HL-60/S4 (cell line): Measurements from ENCODE around the gene F3.

ENCODE experiments used
- in situ Hi-C: fragments of 300-500 bp; cut with MboI; formaldehyde crosslinking; loops from 2 replicates; pipeline ENCODE4 v1.14.3; 2022; ENCODE audit warnings: low sequenced_read_pairs

F3 gene

DNA sequence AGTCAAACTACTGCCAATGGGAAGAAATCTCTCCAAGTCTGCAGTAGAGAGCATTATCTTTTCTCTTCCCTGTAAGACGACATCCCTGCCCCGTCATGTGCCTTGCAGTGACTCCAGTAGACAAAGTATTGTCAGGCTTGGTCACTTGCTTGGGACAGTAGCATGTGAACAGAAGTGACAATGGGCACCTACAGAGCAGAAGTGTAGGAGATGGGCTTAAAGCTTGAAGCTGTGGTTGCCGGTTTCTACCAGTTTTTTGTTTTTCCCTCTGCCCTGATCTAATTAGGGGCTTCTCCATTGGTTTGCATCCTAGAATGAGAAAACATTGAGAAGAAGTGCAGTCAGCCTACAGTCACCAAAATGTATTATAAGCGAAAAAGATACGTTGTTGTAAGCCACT is 12.7 kb downstream of the F3 start:
- in situ Hi-C loops = no loop called here

DNA sequence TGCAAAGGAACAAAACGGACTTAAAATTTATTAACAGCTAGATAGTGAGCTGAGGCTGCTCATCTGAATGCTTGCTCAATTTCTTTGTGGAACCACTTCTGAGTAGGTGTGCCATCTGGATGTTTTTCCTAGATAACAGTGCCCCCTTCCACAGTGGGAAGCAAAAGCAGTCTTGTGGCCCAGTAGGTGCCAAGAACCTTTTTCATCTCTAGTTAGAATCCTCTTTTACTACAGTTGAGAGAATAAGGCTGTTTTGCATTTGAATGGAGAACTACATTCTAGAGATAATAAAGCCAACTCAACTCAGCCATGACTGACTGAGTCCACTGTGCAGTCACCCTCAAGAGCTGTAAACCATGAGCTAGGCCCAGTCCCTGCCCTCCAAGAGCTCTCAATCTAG is 13.3 kb downstream of the F3 start:
- in situ Hi-C loops = no loop called here

DNA sequence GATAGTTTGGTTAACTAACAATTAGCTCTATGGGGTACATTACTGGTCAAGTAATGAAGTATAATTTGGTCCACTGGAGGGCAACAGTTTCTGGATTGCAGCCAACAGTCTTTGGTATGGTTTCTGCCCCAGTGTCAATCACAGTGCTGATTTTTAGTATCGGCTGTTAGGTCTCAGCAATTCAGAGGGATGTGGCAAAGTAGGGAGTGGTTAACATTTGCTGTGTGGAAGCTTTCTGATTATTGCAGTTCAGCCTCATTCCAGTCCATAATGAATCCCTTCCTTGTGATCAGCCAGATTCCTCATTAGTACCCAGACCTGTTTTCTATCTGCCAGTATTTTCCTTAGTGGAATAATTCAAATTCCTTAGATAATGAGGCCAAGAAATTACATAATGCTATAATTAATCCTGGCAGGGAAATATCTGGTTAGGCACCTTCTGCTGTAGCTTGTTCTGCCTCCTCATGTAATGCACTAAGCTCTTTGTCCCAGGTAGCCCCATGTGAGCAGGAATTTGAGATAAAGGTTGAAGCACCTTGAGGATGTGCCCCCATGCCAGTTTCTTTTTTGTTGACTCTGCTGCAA is 14.0 kb downstream of the F3 start:
- in situ Hi-C loops = no loop called here

DNA sequence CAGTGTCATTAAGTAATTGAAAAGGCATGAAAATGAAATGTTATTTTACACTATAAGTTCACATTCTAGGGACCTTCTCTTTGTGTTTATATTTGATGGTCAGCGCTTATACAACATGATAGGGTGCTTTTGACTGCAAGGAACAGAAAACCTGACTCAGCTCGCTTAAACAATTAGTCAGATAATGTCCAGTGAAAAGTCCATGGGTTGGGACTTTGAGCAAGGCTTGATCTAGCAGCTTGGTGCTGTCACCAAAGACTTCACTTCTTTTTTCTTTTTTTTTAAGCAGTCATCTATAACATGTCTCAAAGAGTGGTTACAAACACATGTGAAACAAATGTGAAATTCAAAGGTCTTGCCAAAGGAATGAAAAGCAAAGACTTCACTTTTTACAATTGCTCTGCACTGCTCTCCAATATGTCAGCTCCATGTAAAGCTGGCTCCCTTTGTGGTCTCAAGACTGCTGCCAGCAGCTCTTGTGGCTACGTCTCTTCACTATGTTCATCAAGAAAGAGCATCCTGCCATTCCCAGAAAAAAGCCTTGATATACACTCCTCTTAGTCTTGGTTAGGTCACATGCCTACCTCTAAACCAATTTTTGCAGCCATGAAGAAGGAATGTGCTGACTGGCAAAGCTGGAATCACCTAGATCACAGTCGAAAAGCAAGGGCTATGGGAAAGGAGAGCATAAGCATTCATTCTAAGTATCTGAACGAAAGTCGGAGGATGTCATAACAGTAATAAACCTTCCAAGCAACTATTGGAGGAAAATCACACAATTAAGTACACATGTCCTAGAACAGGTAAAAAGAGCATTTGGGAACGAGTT is 15.2 kb downstream of the F3 start:
- in situ Hi-C loops = no loop called here

DNA sequence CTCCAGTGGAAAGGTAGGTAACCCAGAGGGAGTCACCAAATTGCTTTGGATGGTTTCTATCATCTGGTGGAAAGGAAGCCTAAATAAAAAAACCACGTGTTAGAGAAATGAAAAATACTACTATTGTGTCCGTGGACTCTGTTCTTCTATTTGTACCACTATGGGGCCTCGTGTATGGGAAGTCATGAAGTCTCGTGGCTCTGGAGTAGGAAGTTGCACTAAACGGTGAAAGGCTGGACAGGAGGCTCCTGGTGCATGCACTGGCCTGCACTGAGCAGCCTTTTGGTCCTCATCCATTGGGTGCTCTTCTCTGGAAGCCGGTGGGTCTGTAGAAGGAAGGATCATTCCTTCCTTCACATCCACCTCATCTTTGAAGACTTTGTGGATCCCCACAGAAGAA is 17.0 kb downstream of the F3 start:
- in situ Hi-C loops = loop anchor here (5.0 kb wide), 1 partner anchor 278 kb away; no protein-coding TSS in a partner anchor

DNA sequence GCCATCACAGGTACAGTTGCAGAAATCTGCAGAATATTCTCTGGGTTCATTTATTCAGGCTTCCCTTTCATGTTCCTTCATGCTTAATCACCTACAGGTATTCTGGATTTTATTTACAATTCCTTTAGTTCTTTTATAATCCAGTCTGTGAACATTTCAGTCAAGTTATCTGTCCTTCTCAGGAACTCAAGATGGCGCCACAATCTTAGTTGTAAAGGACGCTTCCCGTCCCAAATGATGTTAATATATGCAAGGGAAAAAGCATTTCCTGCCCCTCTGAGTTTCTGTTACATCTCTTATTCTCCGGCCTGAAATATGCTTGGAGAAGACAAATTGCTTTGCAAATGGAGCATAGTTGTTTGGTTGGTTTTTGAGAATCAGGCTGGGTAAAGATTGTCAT is 19.3 kb downstream of the F3 start:
- in situ Hi-C loops = loop anchor here (5.0 kb wide), 1 partner anchor 280 kb away; no protein-coding TSS in a partner anchor

DNA sequence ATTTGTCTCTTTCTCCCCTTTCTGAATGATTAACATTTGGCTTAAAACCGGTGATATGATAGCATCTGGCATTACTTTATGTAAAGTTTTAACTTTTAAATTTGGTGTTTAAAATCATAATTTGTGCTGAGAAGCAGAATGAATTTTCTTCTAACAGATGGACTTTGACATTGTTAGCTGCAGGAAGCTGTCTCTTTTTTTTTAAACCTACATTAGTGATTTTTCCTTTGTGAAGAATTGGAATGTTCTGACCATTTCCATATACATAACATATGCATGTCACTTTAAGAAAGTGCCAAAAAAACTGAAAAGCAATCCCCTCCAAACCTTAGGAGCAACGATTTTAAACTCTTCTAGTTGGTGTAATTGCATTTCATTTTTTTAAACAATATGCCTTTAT is 22.2 kb downstream of the F3 start:
- in situ Hi-C loops = no loop called here

DNA sequence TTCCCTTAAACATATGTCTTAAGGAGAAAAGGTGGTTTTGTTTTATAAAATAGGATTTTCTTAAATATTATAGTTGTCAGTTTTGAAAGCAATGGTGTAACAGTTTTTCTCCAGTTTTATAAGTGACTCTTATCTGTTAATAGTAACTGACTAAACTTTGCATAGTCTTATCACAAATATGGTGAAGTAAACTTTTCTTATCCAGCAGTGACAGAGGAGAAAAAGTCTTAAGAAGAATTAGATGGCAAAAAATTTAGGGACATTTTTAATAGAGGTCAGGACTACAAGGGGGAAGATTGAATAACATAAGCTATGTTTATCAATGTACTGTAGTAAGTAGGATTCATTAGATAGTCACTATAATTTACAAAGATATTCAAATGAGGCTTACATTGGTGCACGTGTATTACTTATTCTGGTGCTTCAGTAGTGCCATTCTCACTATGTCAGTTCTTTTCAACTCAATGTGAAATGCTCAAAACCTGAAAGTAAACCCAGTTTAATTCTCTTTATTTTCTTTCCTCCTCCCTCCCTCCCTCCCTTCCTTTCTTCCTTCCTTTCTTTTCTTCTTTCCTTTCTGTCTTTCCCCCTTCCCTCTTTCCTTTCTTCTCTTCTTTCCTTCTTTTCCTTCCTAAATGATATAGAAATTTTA is 26.1 kb downstream of the F3 start:
- in situ Hi-C loops = no loop called here

DNA sequence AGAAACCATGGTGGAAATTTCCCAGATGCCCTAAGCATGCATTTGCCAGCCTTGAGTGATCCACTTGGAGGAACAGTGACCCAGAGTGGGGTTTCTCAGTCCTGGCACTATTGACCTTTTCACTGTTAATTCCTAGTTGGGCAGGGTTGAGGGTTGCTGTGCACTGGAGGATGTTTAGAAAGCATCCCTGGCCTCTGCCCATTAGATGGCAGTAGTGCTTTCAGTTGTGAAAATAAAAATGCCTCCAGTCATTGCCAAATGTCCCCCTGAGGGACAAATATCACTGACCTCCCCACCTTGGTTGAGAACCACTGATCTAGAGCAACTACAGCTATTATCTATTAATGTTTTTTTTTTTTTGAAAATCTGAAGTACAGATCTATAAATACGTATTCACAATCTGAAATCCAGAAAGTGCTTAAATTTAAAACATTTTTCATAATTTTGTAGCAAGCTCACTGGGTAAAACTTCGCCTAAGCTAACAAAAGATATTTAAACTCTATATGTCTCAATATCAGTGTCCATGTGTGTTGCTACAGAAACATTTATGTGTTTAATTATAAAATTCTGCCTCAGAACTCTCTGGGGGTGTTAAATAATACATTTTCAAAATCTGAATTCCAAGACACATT is 27.3 kb downstream of the F3 start:
- in situ Hi-C loops = no loop called here

DNA sequence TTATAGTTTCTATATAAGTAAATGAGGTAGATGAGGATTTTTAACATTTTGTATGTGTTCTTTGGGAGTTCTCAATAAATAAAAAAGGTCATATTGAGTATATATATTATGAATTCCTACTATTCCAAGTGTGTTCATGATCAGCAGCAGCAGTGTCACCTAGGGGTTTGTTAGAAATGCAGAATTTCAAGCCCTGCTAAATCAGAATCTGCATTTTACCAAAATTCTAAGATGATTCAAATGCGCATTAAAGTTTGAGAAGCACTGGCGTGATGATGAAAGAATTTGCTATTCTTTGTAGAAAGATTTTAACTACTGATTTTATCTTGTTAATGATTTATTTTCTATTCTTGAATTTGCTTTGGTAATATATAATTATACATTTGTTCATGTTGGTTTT is 28.7 kb downstream of the F3 start:
- in situ Hi-C loops = no loop called here

DNA sequence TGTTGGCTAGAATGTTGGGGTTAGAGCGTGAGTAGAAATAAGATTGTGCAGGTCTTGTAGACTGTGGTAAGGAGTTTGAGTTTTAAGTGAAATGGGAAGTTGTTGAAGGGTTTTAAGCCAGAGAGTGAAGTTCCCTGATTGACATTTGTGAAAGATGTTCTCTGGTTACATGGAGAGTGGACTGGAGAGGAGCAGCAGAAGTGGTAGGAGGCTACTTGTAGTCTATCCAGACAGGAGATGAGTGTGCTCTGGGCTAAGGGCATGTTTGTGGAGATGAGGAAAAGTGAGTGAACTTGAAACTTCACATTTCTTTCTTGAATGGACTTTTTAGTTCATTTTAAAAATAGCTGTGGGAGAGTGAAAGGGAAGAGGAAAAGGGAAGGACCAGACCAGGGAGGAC is 37.0 kb downstream of the F3 start:
- in situ Hi-C loops = no loop called here

DNA sequence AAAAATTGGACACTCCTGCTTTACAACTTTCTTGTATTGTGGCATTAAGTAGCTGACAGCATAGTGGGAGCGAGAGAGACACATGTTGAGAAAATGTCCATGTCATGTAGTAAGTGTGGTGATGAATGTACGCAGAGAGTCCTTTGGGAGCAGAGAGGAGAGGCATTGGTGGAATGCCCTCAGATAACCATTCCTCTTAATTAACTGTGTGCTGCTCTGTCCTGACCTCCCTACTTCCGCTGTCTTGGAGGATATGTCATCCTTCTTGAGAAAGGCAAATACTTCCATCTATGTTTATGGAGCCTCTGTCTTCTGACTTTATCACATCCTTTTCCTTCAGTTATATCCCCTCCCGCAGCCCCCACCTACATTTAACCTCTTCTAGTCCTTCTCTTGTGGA is 38.4 kb downstream of the F3 start:
- in situ Hi-C loops = no loop called here

DNA sequence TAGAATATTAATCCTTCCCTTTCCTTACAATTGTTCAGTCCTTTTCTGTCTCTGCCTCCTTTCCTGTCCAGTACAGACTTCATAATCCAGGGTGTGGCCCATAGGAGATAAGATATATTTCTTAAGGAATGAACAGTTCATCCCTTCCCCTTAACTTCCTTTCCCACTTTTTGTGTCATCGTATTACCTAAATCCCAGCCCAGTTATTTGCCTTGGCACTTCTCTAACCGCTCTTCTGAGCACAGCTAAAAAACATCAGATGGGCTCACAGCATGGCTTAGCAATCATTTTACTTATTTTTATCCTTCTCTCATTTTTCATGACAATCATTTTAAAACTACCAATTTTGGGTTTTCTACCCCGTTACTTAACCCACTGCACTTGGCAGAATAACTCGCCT is 39.6 kb downstream of the F3 start:
- in situ Hi-C loops = no loop called here

DNA sequence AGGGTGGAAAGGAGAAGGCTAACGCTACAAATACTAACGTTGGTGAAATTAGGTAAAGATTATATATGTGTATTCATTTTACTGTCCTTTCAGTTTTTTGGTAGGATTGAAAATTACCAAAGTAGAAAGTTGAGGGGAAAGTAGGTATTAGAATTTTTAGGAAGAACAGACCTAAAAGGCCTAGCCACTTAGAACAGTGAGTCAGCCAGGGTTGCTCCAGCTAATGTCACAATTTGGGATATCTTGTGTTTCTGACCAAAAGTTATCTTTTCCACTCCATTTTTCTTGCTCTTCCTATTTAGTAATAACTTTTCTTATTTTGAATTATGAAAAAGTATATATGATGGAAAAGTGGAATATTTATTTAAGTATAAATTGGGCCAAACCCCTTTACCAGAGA is 40.1 kb downstream of the F3 start:
- in situ Hi-C loops = no loop called here

DNA sequence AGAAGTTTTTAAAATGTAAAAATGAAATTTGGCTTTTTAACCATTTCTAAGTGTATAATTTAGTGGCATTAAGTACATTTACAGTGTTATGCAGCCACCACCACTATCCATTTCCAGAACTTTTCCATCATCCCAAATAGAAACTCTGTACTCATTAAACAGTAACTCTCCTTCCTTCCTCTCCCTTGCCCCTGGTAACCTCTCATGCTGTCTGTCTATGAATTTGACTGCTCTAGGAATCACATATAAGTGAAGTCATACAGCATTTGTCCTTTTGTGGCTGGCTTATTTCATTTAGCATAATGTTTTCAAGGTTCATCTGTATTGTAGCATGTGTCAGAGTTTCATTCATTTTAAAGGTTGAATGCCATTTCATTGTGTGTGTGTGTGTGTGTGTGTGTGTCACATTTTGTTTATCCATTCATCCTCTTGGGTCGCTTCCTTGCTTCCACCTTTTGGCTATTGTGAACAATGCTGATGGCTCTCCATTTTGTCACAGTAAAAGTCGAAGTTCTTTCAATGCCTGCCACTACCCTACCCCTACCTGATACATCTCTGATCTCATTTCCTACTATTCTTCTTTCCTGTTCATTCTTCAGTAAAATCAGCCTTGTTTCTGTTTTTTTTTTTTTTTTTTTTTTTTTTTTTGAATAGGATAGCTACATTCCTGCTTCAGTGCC is 45.3 kb downstream of the F3 start:
- in situ Hi-C loops = loop anchor here (25.0 kb wide), 1 partner anchor 541 kb away; no protein-coding TSS in a partner anchor

DNA sequence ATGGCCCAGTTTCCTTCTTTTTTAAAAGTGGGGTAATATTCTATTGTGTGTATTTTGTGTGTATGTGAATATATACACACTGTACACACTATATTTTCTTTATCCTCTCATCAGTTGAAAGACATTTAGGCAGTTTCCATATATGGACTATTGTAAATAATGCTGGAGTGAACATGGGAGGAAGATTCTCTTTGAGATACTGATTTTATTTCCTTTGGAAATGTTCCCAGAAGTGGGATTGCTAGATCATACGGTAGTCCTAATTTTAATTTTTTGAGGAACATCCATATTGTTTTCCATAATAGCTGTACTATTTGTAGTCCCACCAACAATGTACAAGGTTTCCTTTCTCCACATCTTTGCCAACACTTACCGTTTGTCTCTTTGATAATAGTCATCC is 51.0 kb downstream of the F3 start:
- in situ Hi-C loops = loop anchor here (25.0 kb wide), 1 partner anchor 547 kb away; no protein-coding TSS in a partner anchor

DNA sequence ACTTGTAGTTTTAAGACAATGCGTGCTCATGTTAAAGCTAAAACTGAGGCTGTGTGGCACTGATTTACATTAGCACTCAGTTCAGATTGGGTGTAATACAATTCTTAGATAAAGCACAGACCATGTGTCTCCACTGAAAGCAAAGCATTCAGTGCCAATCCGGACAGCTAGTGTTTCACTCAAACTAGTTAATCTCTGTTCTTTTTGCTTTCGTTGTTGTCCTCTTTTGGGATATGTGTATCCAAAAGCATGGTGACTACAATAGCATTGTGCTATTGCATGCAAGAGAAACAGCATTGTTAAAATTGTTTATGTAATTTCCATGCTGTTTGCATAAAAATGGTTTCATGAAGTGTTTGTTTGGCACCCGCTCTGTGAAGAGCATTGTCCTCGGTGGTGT is 54.6 kb downstream of the F3 start:
- in situ Hi-C loops = loop anchor here (25.0 kb wide), 1 partner anchor 550 kb away; no protein-coding TSS in a partner anchor

DNA sequence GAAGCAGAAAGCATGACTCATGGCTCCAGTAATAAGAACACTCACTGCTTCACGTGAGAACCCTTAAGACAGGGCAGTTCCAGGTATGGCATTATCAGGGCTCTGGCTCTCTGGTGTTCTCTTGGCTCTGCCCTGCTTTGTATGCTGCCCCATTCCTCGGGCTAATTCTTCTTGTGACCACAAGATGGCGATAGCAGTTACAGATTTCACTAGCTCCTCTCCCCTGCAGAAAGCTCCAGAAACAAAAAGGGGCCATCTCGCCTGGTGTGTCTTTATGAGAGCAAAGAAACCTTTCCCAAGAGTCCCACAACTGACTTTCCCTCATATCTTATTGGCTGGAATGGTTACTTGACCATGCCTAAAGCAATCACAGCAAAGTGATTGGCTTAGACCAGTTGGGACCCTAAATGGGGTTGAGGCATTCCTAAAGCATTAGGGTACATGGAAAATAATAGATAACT is 60.1 kb downstream of the F3 start:
- in situ Hi-C loops = loop anchor here (25.0 kb wide), 1 partner anchor 556 kb away; no protein-coding TSS in a partner anchor

DNA sequence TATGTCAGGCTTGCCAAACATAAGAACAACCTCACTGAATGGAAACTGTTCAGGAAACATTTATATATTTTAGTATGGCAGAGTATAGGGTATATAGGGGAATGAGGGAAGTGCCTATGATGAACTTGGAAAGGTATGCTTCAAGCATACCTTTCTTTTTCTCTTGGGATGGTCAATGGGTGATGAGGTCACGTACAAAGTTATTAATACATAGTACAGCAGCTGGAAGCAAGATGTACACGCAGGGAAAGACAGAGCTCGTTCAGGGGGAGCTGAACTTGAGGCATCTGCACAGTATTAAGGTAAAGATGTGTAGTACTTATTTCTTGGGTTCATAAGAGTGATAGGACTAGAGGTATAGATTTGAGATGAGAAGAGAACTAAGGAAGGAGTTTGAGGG is 61.9 kb downstream of the F3 start:
- in situ Hi-C loops = loop anchor here (25.0 kb wide), 1 partner anchor 558 kb away; no protein-coding TSS in a partner anchor
